Suprapubic skin (tissue), 4 donors: ENCODE results near the gene ZNF648. TPM values are rescaled to one million over a fixed set of nuclear protein-coding genes. Genes with fewer than 3 reads are reported as not detected.
A peak's percentile ranks its signal among the peaks of the same experiment; 100 is the strongest.
"Not testable (repeated sequence)": the region's sequence is repeated elsewhere in the genome, so short reads cannot be mapped to it uniquely, and the experiment has no call there.

ENCODE experiments used
- DNase-seq, 2 donors: peaks; one replicate each; pipeline ENCODE4 v3.0.0-alpha.2; 2019; ENCODE audit warnings: low spot score in 2 of 2
- H3K27ac ChIP-seq: fragments of 200-600 bp; sonication (generic); one replicate; pipeline ENCODE4 v1.5.1; 2019
- H3K27me3 ChIP-seq: fragments of 200-600 bp; sonication (generic); one replicate; pipeline ENCODE4 v1.5.1; 2019
- H3K36me3 ChIP-seq: fragments of 200-600 bp; sonication (generic); one replicate; pipeline ENCODE4 v1.5.1; 2019
- H3K4me1 ChIP-seq: fragments of 200-600 bp; sonication (generic); one replicate; pipeline ENCODE4 v1.5.1; 2019
- H3K4me3 ChIP-seq: fragments of 200-600 bp; sonication (generic); one replicate; pipeline ENCODE4 v1.5.1; 2019; ENCODE audit warnings: mild to moderate bottlenecking
- H3K9me3 ChIP-seq: fragments of 200-600 bp; sonication (generic); one replicate; pipeline ENCODE4 v1.5.1; 2019
- CTCF ChIP-seq, 2 donors: fragments of 200-600 bp in 1 of 2; fragments of 450-650 bp in 1 of 2; sonication (generic) in 1 of 2; IDR thresholded peaks; one replicate each; pipeline ENCODE4 v1.5.1; 2016 to 2019; ENCODE audit warnings: antibody characterized with exemption in 2 of 2, mild to moderate bottlenecking in 1 of 2, moderate library complexity in 1 of 2
- EP300 ChIP-seq: sonication (generic); formaldehyde crosslinking; IDR thresholded peaks from one replicate; pipeline ENCODE4 v1.6.1; 2017; ENCODE audit warnings: antibody characterized with exemption
- POLR2A ChIP-seq, 2 donors: fragments of 450-650 bp; IDR thresholded peaks; one replicate each; pipeline ENCODE4 v1.6.1; 2017; ENCODE audit warnings: antibody characterized with exemption in 2 of 2, mild to moderate bottlenecking in 2 of 2, moderate library complexity in 2 of 2
- POLR2AphosphoS5 ChIP-seq, 3 donors: sonication (generic); formaldehyde crosslinking; IDR thresholded peaks; one replicate each; pipeline ENCODE4 v1.6.1; 2017; ENCODE audit warnings: antibody characterized with exemption in 3 of 3
- WGBS: methylation state at CpG from one replicate; pipeline ENCODE4 v1.1.5; 2018; 5-methylcytosine and 5-hydroxymethylcytosine counted together
- total RNA-seq, 4 donors: library from RNA; depleted of rRNA; stranded (reverse); fragments of >200 nt; gene quantifications; one replicate each; pipeline ENCODE4 v1.1.0, GENCODE V29; 2016

Gene ZNF648
- total RNA-seq, 4 donors from 2014 or later: 0.13 to 0.89 (median 0.23) TPM; not detected in 1

GRCh38 chr1:182046763-182047162, 14.7 kb downstream of the ZNF648 start:
- no peaks in the 10 kb centered on the region for H3K27me3 ChIP-seq
- no peak overlapping the region for H3K27ac ChIP-seq
- no peak overlapping the region for H3K4me3 ChIP-seq
- H3K36me3 ChIP-seq: no peaks in the 10 kb centered on the region
- no peak for DNase-seq
- H3K9me3 ChIP-seq: no peaks in the 10 kb centered on the region
- TF ChIP-seq POLR2AphosphoS5 (IDR thresholded peaks at IDR 0.05) (no peak), POLR2A (IDR thresholded peaks at IDR 0.05) (no peak), EP300 (no peak), CTCF (IDR thresholded peaks at IDR 0.05) (no peak)
- H3K4me1 ChIP-seq: no peaks in the 10 kb centered on the region

DNA sequence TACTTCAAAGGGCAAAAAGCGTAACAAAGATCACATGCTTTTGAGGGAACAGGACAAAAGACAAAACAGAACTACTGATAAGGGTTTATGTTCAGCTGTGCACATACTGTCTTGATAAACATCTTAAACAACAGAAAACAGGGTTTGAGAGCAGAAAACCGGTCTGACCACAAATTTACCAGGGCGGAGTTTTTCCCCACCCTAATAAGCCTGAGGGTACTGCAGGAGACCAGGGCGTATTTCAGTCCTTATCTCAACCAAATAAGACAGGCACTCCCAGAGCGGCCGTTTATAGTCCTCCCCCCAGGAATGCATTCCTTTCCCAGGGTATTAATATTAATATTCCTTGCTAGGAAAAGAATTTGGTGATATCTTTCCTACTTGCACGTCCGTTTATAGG, 16.0 kb downstream of the ZNF648 start:
- not testable (repeated sequence) for H3K4me3 ChIP-seq, H3K4me1 ChIP-seq, H3K27me3 ChIP-seq, H3K36me3 ChIP-seq, H3K9me3 ChIP-seq, H3K27ac ChIP-seq, DNase-seq
- 60% methylated on average over 8 of the region's 8 CpGs for WGBS

- peak in 2 of 3 donors; percentile 43 to 86 for TF ChIP-seq POLR2AphosphoS5 (IDR thresholded peaks at IDR 0.05)
- TF ChIP-seq POLR2A (IDR thresholded peaks at IDR 0.05): no peak
- TF ChIP-seq EP300: no peak
- 69% methylated on average over 3 of the region's 3 CpGs for WGBS
- Histone ChIP-seq H3K36me3 (no peaks in the 10 kb centered on the region), H3K4me1 (no peaks in the 10 kb centered on the region), H3K4me3 (no peak overlapping the region), H3K27me3 (no peaks in the 10 kb centered on the region), H3K27ac (no peak overlapping the region), H3K9me3 (peaks cover 6% of the 10 kb centered on the region)
- DNase-seq: no peak
Observed at GRCh38 chr1:182041615-182042014, 19.9 kb downstream of the ZNF648 start.

GRCh38 chr1:182038220-182038619, 23.3 kb downstream of the ZNF648 start:
- Histone ChIP-seq H3K9me3 (peaks cover 6% of the 10 kb centered on the region), H3K4me3 (no peak overlapping the region), H3K27ac (no peak overlapping the region), H3K27me3 (no peaks in the 10 kb centered on the region), H3K36me3 (no peaks in the 10 kb centered on the region), H3K4me1 (no peaks in the 10 kb centered on the region)
- no peak for DNase-seq
- 82% methylated on average over 2 of the region's 2 CpGs for WGBS
- TF ChIP-seq POLR2A (IDR thresholded peaks at IDR 0.05) (no peak), POLR2AphosphoS5 (IDR thresholded peaks at IDR 0.05) (no peak), EP300 (no peak), CTCF (IDR thresholded peaks at IDR 0.05) (no peak)

DNA sequence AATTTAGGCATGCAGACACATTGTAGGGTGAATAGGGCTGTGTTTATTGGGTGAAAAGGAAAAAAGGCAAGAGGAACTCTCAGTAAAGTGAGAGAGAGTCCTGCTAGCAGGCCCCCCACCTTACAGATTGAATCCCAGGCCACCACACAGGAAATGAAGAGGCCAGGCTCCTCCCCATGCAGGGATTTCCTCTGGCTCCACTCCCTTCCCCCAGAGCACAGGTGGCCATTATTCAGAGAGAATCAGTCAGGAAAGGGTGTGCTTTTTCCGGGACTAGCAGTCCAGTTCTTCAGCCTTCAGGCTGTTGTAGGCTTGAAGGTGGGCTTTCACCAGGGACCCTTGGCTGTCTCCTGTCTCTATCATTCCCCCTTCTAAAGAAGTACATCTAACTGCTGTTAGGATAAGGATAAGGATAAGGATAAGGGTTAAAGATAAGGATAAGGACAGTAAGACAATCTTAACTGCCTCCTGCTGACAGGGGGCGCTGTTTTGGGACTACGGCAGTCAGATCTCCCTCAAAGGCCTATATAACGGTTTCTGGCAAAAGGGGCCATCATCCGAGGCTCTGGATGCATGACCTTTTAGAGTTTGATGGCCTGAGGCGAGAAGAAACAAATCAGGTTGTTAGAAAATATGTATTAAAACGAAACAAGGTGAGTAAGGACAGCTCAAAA, 26.3 kb downstream of the ZNF648 start:
- Histone ChIP-seq H3K4me1 (peaks cover 2% of the 10 kb centered on the region), H3K27me3 (no peaks in the 10 kb centered on the region), H3K9me3 (peaks cover 6% of the 10 kb centered on the region), H3K36me3 (no peaks in the 10 kb centered on the region), H3K4me3 (no peak overlapping the region), H3K27ac (no peak overlapping the region)
- TF ChIP-seq EP300 (no peak), POLR2AphosphoS5 (IDR thresholded peaks at IDR 0.05) (no peak), POLR2A (IDR thresholded peaks at IDR 0.05) (no peak), CTCF (IDR thresholded peaks at IDR 0.05) (no peak)
- WGBS: 70% methylated on average over 7 of the region's 7 CpGs
- no peak for DNase-seq

DNA sequence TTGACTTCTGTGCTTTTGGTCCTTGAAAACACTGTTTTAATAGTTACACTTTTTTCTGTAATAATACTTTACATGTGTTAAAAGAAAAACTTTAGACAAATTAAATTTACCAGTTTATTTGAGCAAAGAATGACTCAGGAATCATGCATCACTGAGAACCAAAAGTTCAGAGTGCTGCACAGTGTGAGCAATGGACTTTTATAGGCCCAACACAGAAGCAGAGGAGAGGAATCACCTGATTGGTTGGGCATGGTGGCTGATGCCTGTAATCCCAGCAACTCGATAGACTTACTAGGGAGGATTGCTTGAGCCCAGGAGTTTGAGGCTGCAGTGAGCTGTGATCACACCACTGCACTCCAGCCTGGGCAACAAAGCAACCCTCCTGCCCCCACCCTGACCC, 29.3 kb downstream of the ZNF648 start:
- TF ChIP-seq POLR2AphosphoS5 (IDR thresholded peaks at IDR 0.05) (no peak), CTCF (IDR thresholded peaks at IDR 0.05) (no peak), EP300 (no peak), POLR2A (IDR thresholded peaks at IDR 0.05) (no peak)
- Histone ChIP-seq H3K27ac (no peak overlapping the region), H3K4me3 (no peak overlapping the region), H3K36me3 (no peaks in the 10 kb centered on the region), H3K9me3 (no peaks in the 10 kb centered on the region), H3K27me3 (no peaks in the 10 kb centered on the region), H3K4me1 (peaks cover 16% of the 10 kb centered on the region)
- 33% methylated on average over 1 of the region's 1 CpG for WGBS
- no peak for DNase-seq
